Kidney (tissue), 14 donors: ENCODE data around the gene INPP5E. TPM values are rescaled to one million over a fixed set of nuclear protein-coding genes. Genes with fewer than 3 reads are reported as not detected.

Experiments
- DNase-seq, 5 donors: peaks; one replicate each; pipeline ENCODE4 v3.0.0-alpha.2; 2013 to 2020
- FAIRE-seq: peaks from 2 replicates; lab custom pipeline; 2012; peaks lifted over from hg19 to GRCh38; lab: Jason Lieb, UNC
- H3K27ac ChIP-seq, 2 donors: one replicate each; pipeline ENCODE4 v1.7.0; 2013; ENCODE audit warnings: low read depth in 2 of 2, low read length in 2 of 2, inconsistent platforms in 1 of 2
- H3K27me3 ChIP-seq: one replicate; pipeline ENCODE4 v1.7.1; 2013; ENCODE audit warnings: low read length, inconsistent platforms; ENCODE audit not compliant: control insufficient read depth, insufficient read depth
- H3K36me3 ChIP-seq, 3 donors: one replicate each; pipeline versions ENCODE4 v1.7.0 to v1.7.1; 2013; ENCODE audit warnings: low read length in 3 of 3, control low read depth in 1 of 3, inconsistent platforms in 1 of 3; ENCODE audit not compliant: insufficient read depth in 3 of 3, control insufficient read depth in 2 of 3
- H3K4me1 ChIP-seq, 3 donors: one replicate each; pipeline versions ENCODE4 v1.7.0 to v1.7.1; 2013; ENCODE audit warnings: low read length in 3 of 3, inconsistent platforms in 1 of 3, low read depth in 1 of 3; ENCODE audit not compliant: control insufficient read depth in 2 of 3, insufficient read depth in 2 of 3
- H3K4me3 ChIP-seq, 3 donors: one replicate each; pipeline versions ENCODE4 v1.7.0 to v1.8.1; 2013; ENCODE audit warnings: low read length in 3 of 3, control low read depth in 1 of 3, inconsistent platforms in 1 of 3
- H3K9ac ChIP-seq, 3 donors: one replicate each; pipeline versions ENCODE4 v1.7.0 to v1.7.1; 2013; ENCODE audit warnings: low read length in 3 of 3, control low read depth in 1 of 3, inconsistent platforms in 1 of 3
- H3K9me3 ChIP-seq, 3 donors: one replicate each; pipeline versions ENCODE4 v1.7.0 to v1.7.1; 2013; ENCODE audit warnings: low read length in 3 of 3, control low read depth in 1 of 3, inconsistent platforms in 1 of 3; ENCODE audit not compliant: control insufficient read depth in 2 of 3, insufficient read depth in 1 of 3
- CTCF ChIP-seq: IDR thresholded peaks from 3 replicates; pipeline ENCODE4 v1.5.1; 2012; ENCODE audit warnings: mild to moderate bottlenecking, moderate library complexity, borderline replicate concordance; ENCODE audit not compliant: insufficient read depth; ENCODE audit errors: extremely low read depth
- intact Hi-C: fragments of 100-400 bp; cut with DNase I; formaldehyde crosslinking; loops from one replicate; pipeline ENCODE4 v1.11.1; 2022
- polyA plus RNA-seq: library from polyadenylated mRNA; stranded (reverse); fragments of 350-450 nt; fragmentation: Illumina TruSeq; extraction: RNeasy Lipid Tissue Mini Kit (QIAGEN cat#74804); gene quantifications from one replicate; pipeline ENCODE4 v1.2.3, GENCODE V29; 2014; ENCODE audit warnings: low read depth, low replicate concordance; ENCODE audit not compliant: insufficient read depth
- total RNA-seq: library from RNA; stranded (reverse); fragmentation: NEBNext Ultra II Directional; extraction: Animal tissue kit (Norgen Biotek cat#: 25700); gene quantifications from one replicate; pipeline ENCODE4 v1.2.1, GENCODE V29; 2021
- donor health status: control.
- donor health status: control.
- donor health status: control.
- donor health status: control.
- donor health status: control.
- donor health status: DM: yes; HTN: yes; CAD: no.
- donor health status: Normal renal cell carcinoma (clear cell type).

The INPP5E gene
- total and polyA plus RNA-seq, 2 donors from 2014 or later = 6.9 to 14.0 TPM

DNA sequence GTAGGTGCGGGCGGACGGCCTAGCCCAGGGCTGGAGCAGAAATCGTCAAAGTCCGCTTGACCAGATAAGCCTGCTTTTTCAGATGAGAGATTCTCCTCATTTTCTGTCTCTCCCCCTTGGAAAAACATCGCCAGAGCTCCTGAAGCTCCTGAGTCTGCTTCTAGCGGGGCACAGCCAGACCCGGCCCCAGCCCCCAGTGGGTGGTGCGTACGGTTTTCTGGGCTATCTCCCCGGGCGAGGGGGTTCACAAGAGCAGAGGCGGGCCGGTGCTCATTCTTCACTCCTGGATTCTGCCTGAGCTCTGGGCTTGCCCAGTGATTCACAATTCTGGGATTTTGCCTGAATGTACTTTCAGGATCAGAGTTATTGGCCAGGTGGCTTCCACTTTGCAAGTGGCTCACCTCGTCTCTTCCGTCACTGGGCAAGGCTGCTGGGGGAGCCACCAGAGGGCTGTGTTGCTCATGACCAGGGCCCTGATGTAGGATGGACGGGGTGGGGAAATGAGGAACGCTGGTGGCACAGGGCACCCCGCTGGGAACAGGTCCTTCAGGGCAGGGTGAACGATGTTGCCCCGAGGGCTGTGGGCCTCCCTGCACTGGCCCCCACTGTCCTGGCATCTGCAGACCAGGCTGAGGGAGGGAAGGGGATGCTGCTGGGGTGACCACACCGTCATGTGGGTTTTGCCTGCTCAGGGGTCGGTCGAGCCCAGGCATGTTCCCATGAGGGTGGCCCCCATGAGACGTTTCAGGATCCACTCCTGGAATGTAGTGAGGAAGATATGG lies 36.9 kb upstream of the INPP5E start:
- Histone ChIP-seq H3K36me3 (peaks cover 2 to 49% (median 37%) of the 10 kb centered on the region in 3 donors), H3K9me3 (no peaks in the 10 kb centered on the region), H3K4me3 (no peak overlapping the region), H3K9ac (no peak overlapping the region), H3K27ac (no peak overlapping the region), H3K4me1 (peaks cover 0 to 6% (median 3%) of the 10 kb centered on the region in 3 donors), H3K27me3 (no peaks in the 10 kb centered on the region)
- TF ChIP-seq CTCF = no peak
- DNase-seq (no peak), FAIRE-seq (no peak)
- intact Hi-C loops = no loop called here

DNA sequence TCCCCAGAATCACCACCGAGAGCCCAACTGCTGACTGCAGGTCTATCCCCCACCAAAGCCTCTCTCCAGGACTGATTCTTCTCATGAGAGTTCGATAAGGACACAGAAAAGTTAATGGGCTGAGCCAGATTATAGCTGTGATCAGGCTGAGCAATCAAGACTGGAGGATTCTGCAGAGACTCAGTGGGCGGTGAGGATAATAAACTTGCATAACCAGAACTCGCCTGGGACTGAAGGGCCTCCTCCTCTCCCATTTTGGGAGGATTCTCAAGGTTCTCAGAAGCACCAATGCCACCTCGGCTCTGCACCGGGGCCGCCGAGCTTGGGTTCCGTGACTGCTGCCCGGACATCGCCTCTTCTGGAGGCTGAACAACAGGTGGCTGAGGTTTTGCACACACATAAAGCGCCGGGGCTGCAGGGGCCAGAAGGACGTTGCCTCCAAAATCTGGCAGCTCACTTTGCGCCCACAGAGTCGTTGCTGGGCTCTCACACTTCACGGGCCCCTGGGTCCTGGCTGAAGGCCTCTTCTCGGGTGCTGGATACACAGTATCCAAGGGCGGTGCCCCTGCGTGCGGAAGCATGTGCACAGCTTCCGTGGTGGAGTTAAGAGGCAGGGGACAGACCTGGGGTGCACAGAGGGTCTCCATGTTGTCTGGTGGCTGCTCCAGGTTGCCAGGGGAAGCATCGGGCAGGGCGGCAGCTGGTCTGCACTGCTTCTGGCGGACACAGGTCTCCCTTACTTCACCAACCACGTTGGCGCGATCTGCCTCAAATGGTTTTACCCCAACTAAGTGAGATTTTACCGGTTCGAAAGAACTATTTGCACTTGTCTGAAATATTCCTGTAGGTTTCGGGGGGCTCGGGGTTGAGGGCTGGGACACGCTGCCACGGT lies 35.6 kb upstream of the INPP5E start:
- Histone ChIP-seq H3K36me3 (peaks cover 2 to 61% (median 40%) of the 10 kb centered on the region in 3 donors), H3K27me3 (no peaks in the 10 kb centered on the region), H3K27ac (no peak overlapping the region), H3K4me1 (peaks cover 0 to 7% (median 4%) of the 10 kb centered on the region in 3 donors), H3K9ac (no peak overlapping the region), H3K4me3 (no peak overlapping the region), H3K9me3 (no peaks in the 10 kb centered on the region)
- DNase-seq (no peak), FAIRE-seq (no peak)
- intact Hi-C loops = no loop called here
- no peak for TF ChIP-seq CTCF

- DNase-seq = no peak
- Histone ChIP-seq H3K9ac (no peak overlapping the region), H3K4me3 (no peak overlapping the region), H3K27ac (no peak overlapping the region), H3K4me1 (peaks cover 0 to 15% (median 12%) of the 10 kb centered on the region in 3 donors), H3K27me3 (no peaks in the 10 kb centered on the region), H3K36me3 (peaks cover 2 to 70% (median 45%) of the 10 kb centered on the region in 3 donors), H3K9me3 (no peaks in the 10 kb centered on the region)
- no peak for TF ChIP-seq CTCF
- FAIRE-seq = no peak
- intact Hi-C loops = no loop called here
Measured at GRCh38 chr9:136474021-136474640, 34.5 kb upstream of the INPP5E start.
